Pancreas (tissue), 10 donors: Measurements from ENCODE around the gene WASF2. TPM values are rescaled to one million over a fixed set of nuclear protein-coding genes. Genes with fewer than 3 reads are reported as not detected.
"Not testable (repeated sequence)": the region's sequence is repeated elsewhere in the genome, so short reads cannot be mapped to it uniquely, and the experiment has no call there.

Experiments
- ATAC-seq, 4 donors: fragments of 200-7000 bp; cut with Tn5 transposase; one replicate each; pipeline versions ENCODE4 v1.8.0 to v1.9.1; 2020; ENCODE audit warnings: mild to moderate bottlenecking in 4 of 4, moderate library complexity in 4 of 4
- DNase-seq, 6 donors: peaks; one replicate each; pipeline ENCODE4 v3.0.0-alpha.2; 2020
- FAIRE-seq: peaks from 2 replicates; lab custom pipeline; 2012; peaks lifted over from hg19 to GRCh38; lab: Jason Lieb, UNC
- H3K27ac ChIP-seq, 4 donors: fragments of 200-600 bp; sonication (generic); 1 replicate in 3 of 4; 2 replicates in 1 of 4; pipeline versions ENCODE4 v1.5.0 to v1.8.0; 2020
- H3K27me3 ChIP-seq, 4 donors: fragments of 200-600 bp; one replicate each; pipeline ENCODE4 v1.8.0; 2021
- H3K36me3 ChIP-seq, 3 donors: fragments of 200-600 bp; sonication (generic) in 1 of 3; one replicate each; pipeline versions ENCODE4 v1.5.0 to v1.8.0; 2020 to 2021
- H3K4me1 ChIP-seq, 3 donors: fragments of 200-600 bp; one replicate each; pipeline ENCODE4 v1.8.0; 2021
- H3K4me3 ChIP-seq, 4 donors: fragments of 200-600 bp; sonication (generic) in 2 of 4; one replicate each; pipeline versions ENCODE4 v1.5.0 to v1.8.0; 2020 to 2021
- H3K9me3 ChIP-seq, 4 donors: fragments of 200-600 bp; one replicate each; pipeline ENCODE4 v1.8.0; 2021
- CTCF ChIP-seq, 4 donors: fragments of 200-600 bp; sonication (generic) in 3 of 4; IDR thresholded peaks; one replicate each; pipeline versions ENCODE4 v1.5.0 to v1.8.0; 2021; ENCODE audit warnings: antibody characterized with exemption in 4 of 4
- WGBS, 2 donors: extraction: QIAGEN DNeasy Blood & Tissue Kit; methylation state at CpG; one replicate each; pipeline ENCODE4 v1.1.7; 2013; 5-methylcytosine and 5-hydroxymethylcytosine counted together
- intact Hi-C, 3 donors: fragments of 100-400 bp; cut with DNase I; formaldehyde crosslinking; loops; one replicate each; pipeline versions ENCODE4 v1.11.1 to v1.14.2; 2022
- polyA plus RNA-seq, 2 donors: library from polyadenylated mRNA; stranded (reverse); fragments of 200-250 nt; gene quantifications; one replicate each; pipeline ENCODE4 v1.2.3, GENCODE V29; 2013
- total RNA-seq, 6 donors: library from RNA; stranded (reverse); fragmentation: NEBNext Ultra II Directional in 4 of 6; extraction: Animal tissue kit (Norgen Biotek cat#: 25700) in 4 of 6; gene quantifications; one replicate each; pipeline versions ENCODE4 v1.2.1 to v1.2.4, GENCODE V29; 2021 to 2023
- donor health status: healthy with polysubstance abuse.
- donor health status: DM: no; HTN: no; CAD: no; lungs with moderate emphysema.
- donor health status: DM: no; HTN: no; CAD: no.
- donor health status: control.
- donor health status: control.
- donor health status: Bipolar disorder and iron deficiency.
- donor health status: DM: yes; HTN: yes; CAD: no.
- donor health status: DM: no; HTN: no; CAD: no.
- donor health status: DM: no; HTN: no; CAD: no.
- donor health status: DM: yes; HTN: yes; CAD: no.

WASF2 gene
- total and polyA plus RNA-seq, 8 donors, result 13.5 to 83.2 (median 51.4) TPM

DNA sequence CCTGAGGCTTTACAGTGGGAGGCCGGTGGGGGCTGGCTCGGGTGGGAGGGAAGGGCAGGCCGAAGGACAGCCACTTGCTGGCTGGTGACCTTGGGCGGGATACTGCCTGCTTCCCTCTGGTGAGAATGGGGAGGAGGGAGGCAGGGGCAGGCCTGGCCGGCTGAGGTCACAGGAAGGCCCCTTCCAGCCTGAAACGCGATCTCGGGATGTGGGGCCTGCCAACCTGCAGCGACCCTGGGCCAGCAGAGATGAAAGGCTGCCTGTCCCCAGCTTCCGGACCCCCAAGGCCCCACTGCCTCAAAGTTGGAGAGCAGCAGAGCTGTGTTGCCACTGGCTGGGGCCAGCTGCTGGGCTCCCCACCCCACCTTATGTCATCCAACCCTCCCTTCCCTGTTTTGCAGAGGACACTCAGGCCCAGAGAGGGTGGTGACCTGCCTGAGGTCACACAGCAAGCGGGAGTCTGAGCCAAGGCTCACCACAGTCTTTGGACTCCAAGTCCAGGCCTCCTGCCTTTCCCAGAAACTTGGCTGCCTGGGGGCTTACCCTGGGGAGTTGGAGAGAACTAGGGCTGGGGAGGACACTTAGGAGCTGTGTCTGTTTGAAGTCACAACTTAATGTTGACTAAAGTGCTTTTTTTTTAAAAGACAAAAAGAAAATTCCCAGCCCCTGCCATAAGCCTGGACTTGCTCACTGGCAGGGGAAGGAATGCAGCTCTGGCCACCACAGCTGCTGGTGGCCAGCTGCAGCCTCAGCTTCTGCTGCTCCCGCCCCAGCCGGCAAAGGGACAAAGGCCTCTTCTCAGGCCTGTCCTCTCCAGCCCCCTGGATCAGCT lies 14.8 kb upstream of the WASF2 start:
- Histone ChIP-seq H3K27me3 (no peaks in the 10 kb centered on the region), H3K4me3 (no peak overlapping the region), H3K4me1 (peaks cover 0 to 2% (median 0%) of the 10 kb centered on the region in 3 donors), H3K36me3 (no peaks in the 10 kb centered on the region), H3K27ac (peak overlapping the region; percentile 13 to 66 (median 56)), H3K9me3 (no peaks in the 10 kb centered on the region)
- no peak for FAIRE-seq
- WGBS, 2 donors, result 32 to 33% methylated on average over 11 to 13 of the region's 13 CpGs
- ATAC-seq, result peak; percentile 69 to 81 (median 76)
- DNase-seq, result peak in 3 of 6 donors; percentile 32 to 69 (median 49)
- intact Hi-C loops, result no loop called here
- TF ChIP-seq CTCF (IDR thresholded peaks at IDR 0.05), result no peak

GRCh38 chr1:27503844-27504587 lies 14.0 kb upstream of the WASF2 start:
- Histone ChIP-seq H3K4me1 (peaks cover 0 to 2% (median 0%) of the 10 kb centered on the region in 3 donors), H3K4me3 (no peak overlapping the region), H3K9me3 (no peaks in the 10 kb centered on the region), H3K27me3 (no peaks in the 10 kb centered on the region), H3K36me3 (no peaks in the 10 kb centered on the region), H3K27ac (peak overlapping the region; percentile 17 to 66 (median 56))
- 55 to 58% methylated on average over 10 to 12 of the region's 12 CpGs for WGBS, 2 donors
- DNase-seq, result no peak
- no peak for FAIRE-seq
- intact Hi-C loops, result no loop called here
- TF ChIP-seq CTCF (IDR thresholded peaks at IDR 0.05), result no peak
- peak in 3 of 4 donors; percentile 6 to 19 (median 15) for ATAC-seq

- no peak for FAIRE-seq
- H3K9me3 ChIP-seq, result no peaks in the 10 kb centered on the region
- intact Hi-C loops, result no loop called here
- TF ChIP-seq CTCF (IDR thresholded peaks at IDR 0.05), result no peak
- H3K4me1 ChIP-seq, result peaks cover 0 to 2% (median 0%) of the 10 kb centered on the region in 3 donors
- no peak overlapping the region for H3K27ac ChIP-seq
- no peak for ATAC-seq
- no peaks in the 10 kb centered on the region for H3K36me3 ChIP-seq
- DNase-seq, result no peak
- WGBS, 2 donors, result 92 to 96% methylated on average over 2 of the region's 2 CpGs
- H3K4me3 ChIP-seq, result no peak overlapping the region
- H3K27me3 ChIP-seq, result no peaks in the 10 kb centered on the region
These were observed 13.1 kb upstream of the WASF2 start for GRCh38 chr1:27503033-27503432.

- intact Hi-C loops, H3K4me1 ChIP-seq, H3K27ac ChIP-seq, DNase-seq, ATAC-seq, H3K9me3 ChIP-seq, H3K27me3 ChIP-seq, H3K36me3 ChIP-seq, FAIRE-seq, H3K4me3 ChIP-seq: not testable (repeated sequence)
- WGBS, 2 donors, result 93 to 97% methylated on average over 2 of the region's 2 CpGs
These were observed 11.2 kb upstream of the WASF2 start for GRCh38 chr1:27501159-27501558.

- Histone ChIP-seq H3K4me1 (peaks cover 0 to 2% (median 0%) of the 10 kb centered on the region in 3 donors), H3K4me3 (no peak overlapping the region), H3K36me3 (no peaks in the 10 kb centered on the region), H3K27me3 (no peaks in the 10 kb centered on the region), H3K9me3 (no peaks in the 10 kb centered on the region), H3K27ac (no peak overlapping the region)
- 88 to 95% methylated on average over 2 of the region's 2 CpGs for WGBS, 2 donors
- DNase-seq (no peak), ATAC-seq (no peak), FAIRE-seq (no peak)
- TF ChIP-seq CTCF (IDR thresholded peaks at IDR 0.05), result no peak
- intact Hi-C loops, result no loop called here
These were observed 9.2 kb upstream of the WASF2 start for GRCh38 chr1:27499142-27499541.
